K562 (cell line): ENCODE results near the gene SPTBN4. TPM values are rescaled to one million over a fixed set of nuclear protein-coding genes. Genes with fewer than 3 reads are reported as not detected.

ENCODE experiments used
- ADNP ChIP-seq: fragments of 200-800 bp; sonication (Bioruptor generic); IDR thresholded peaks from 2 replicates; pipeline ENCODE4 v1.6.1; 2016; ENCODE audit warnings: missing genetic modification characterization, missing compliant biosample characterization
- ARID2 ChIP-seq: fragments of 450-650 bp; IDR thresholded peaks from 2 replicates; pipeline ENCODE4 v1.6.1; 2017; ENCODE audit warnings: antibody characterized with exemption, mild to moderate bottlenecking
- DEAF1 ChIP-seq: fragments of 450-650 bp; formaldehyde crosslinking; IDR thresholded peaks from 2 replicates; pipeline ENCODE4 v1.4.0; 2020; ENCODE audit warnings: mild to moderate bottlenecking, moderate library complexity
- DPF2 ChIP-seq: fragments of 450-650 bp; IDR thresholded peaks from 2 replicates; pipeline ENCODE4 v1.6.1; 2016
- EHMT2 ChIP-seq: fragments of 450-650 bp; IDR thresholded peaks from 2 replicates; pipeline ENCODE4 v1.6.1; 2018; ENCODE audit warnings: antibody characterized with exemption
- ELF4 ChIP-seq: fragments of 450-650 bp; formaldehyde crosslinking; IDR thresholded peaks from 2 replicates; pipeline ENCODE4 v1.4.0; 2022; ENCODE audit warnings: missing genetic modification characterization
- GABPB2 ChIP-seq: fragments of 250-450 bp; sonication (Bioruptor Pico); conservative IDR thresholded peaks from 2 replicates; pipeline ENCODE4 v1.5.1; 2021; ENCODE audit warnings: mild to moderate bottlenecking
- HNRNPUL1 ChIP-seq: fragments of 200-400 bp; formaldehyde crosslinking; IDR thresholded peaks from 2 replicates; pipeline ENCODE4 v1.6.1; 2017; ENCODE audit warnings: low read length
- KLF13 ChIP-seq: fragments of 450-650 bp; IDR thresholded peaks from 2 replicates; pipeline ENCODE4 v1.6.1; 2016; ENCODE audit warnings: missing genetic modification characterization, low read depth, mild to moderate bottlenecking, missing compliant biosample characterization, moderate library complexity, borderline replicate concordance
- MYNN ChIP-seq, 2 experiments: sonication (generic); formaldehyde crosslinking in 1 of 2; IDR thresholded peaks; 2 replicates each; pipeline versions ENCODE4 v1.5.0 to v1.6.1; 2016 to 2020; ENCODE audit warnings: antibody characterized with exemption in 1 of 2, missing genetic modification reagents in 1 of 2
- NCOA1 ChIP-seq: fragments of 450-650 bp; IDR thresholded peaks from 2 replicates; pipeline ENCODE4 v1.6.1; 2016; ENCODE audit warnings: low read depth
- NR0B1 ChIP-seq: fragments of 450-650 bp; IDR thresholded peaks from one replicate; pipeline ENCODE4 v1.6.1; 2018; ENCODE audit warnings: mild to moderate bottlenecking, moderate library complexity; ENCODE audit not compliant: partially characterized antibody
- PHF8 ChIP-seq: fragments of 200-600 bp; sonication (generic); IDR thresholded peaks from 2 replicates; pipeline ENCODE4 v1.6.1; 2012; ENCODE audit warnings: mixed run types, mild to moderate bottlenecking, inconsistent platforms, low read length, moderate library complexity, borderline replicate concordance
- POLR2AphosphoS5 ChIP-seq: IDR thresholded peaks from 2 replicates; pipeline ENCODE4 v1.6.1; 2011; ENCODE audit warnings: mild to moderate bottlenecking, low read depth, low read length, moderate library complexity; ENCODE audit not compliant: control insufficient read depth, insufficient read depth
- PPARD ChIP-seq: fragments of 250-450 bp; sonication (Bioruptor Pico); IDR thresholded peaks from 2 replicates; pipeline ENCODE4 v1.8.0; 2022; ENCODE audit warnings: inconsistent platforms, mild to moderate bottlenecking, moderate library complexity
- SMARCE1 ChIP-seq: fragments of 450-650 bp; IDR thresholded peaks from 2 replicates; pipeline ENCODE4 v1.7.1; 2016; ENCODE audit warnings: mild to moderate bottlenecking
- SNRNP70 ChIP-seq: fragments of 200-400 bp; formaldehyde crosslinking; optimal IDR thresholded peaks from 2 replicates; pipeline ENCODE3; 2017; ENCODE audit warnings: low read depth, low read length
- TAF7 ChIP-seq: fragments of 450-650 bp; IDR thresholded peaks from 2 replicates; pipeline ENCODE4 v1.6.1; 2016; ENCODE audit warnings: missing genetic modification characterization, missing compliant biosample characterization
- TRIM24 ChIP-seq, 2 experiments: fragments of 450-650 bp; IDR thresholded peaks; 2 replicates each; pipeline ENCODE4 v1.6.1; 2016
- ZNF140 ChIP-seq: fragments of 250-450 bp; sonication (Bioruptor Pico); IDR thresholded peaks from 2 replicates; pipeline ENCODE4 v1.8.0; 2021; ENCODE audit warnings: moderate library complexity, mild to moderate bottlenecking, inconsistent platforms
- ZNF143 ChIP-seq: sonication (generic); formaldehyde crosslinking; IDR thresholded peaks from 2 replicates; pipeline ENCODE4 v1.9.0; 2022; ENCODE audit warnings: mild to moderate bottlenecking, missing genetic modification reagents
- ZNF146 ChIP-seq: IDR thresholded peaks from one replicate; pipeline ENCODE4 v1.6.1; 2018; ENCODE audit warnings: missing compliant biosample characterization; ENCODE audit not compliant: unreplicated experiment
- ZNF212 ChIP-seq: fragments of 450-650 bp; formaldehyde crosslinking; IDR thresholded peaks from 2 replicates; pipeline ENCODE4 v1.4.0; 2020; ENCODE audit warnings: mild to moderate bottlenecking
- ZNF41 ChIP-seq: fragments of 250-450 bp; sonication (Bioruptor Pico); conservative IDR thresholded peaks from 2 replicates; pipeline ENCODE4 v1.4.0; 2020; ENCODE audit warnings: mild to moderate bottlenecking
- ZNF551 ChIP-seq: fragments of 250-450 bp; sonication (Bioruptor Pico); IDR thresholded peaks from 2 replicates; pipeline ENCODE4 v1.5.0; 2021; ENCODE audit warnings: mild to moderate bottlenecking, moderate library complexity
- ZSCAN29 ChIP-seq: fragments of 450-650 bp; IDR thresholded peaks from 2 replicates; pipeline ENCODE4 v1.6.1; 2017
- polyA plus RNA-seq, 8 experiments: library from polyadenylated mRNA; depleted of rRNA in 4 of 8; stranded (reverse) in 5 of 8; unstranded in 3 of 8; fragments of >200 nt; fragmentation: Nextera tagmentation in 2 of 8; fragmentation: Illumina TruSeq in 1 of 8; extraction: Ambion mirVana in 2 of 8; extraction: Trizol in 1 of 8; gene quantifications; 2 replicates each; pipeline versions ENCODE4 v1.2.1 to v1.2.3, GENCODE V29; 2011 to 2014; ENCODE audit warnings: inconsistent platforms in 1 of 8, missing spikeins in 1 of 8
- total RNA-seq, 7 experiments: library from RNA; depleted of rRNA in 6 of 7; stranded (reverse); fragments of >200 nt in 6 of 7; fragmentation: Illumina TruSeq in 2 of 7; extraction: Trizol in 2 of 7; gene quantifications; 2 replicates each; pipeline versions ENCODE4 v1.2.1 to v1.2.3, GENCODE V29; 2011 to 2021; ENCODE audit warnings: low replicate concordance in 1 of 7
- TF ChIP-seq, protein P1 (sequence below): fragments of 250-450 bp; sonication (Bioruptor Pico); IDR thresholded peaks from 2 replicates; pipeline ENCODE4 v1.6.1; 2021; ENCODE audit warnings: mild to moderate bottlenecking
- TF ChIP-seq, protein P2 (sequence below): fragments of 250-450 bp; sonication (Bioruptor Pico); IDR thresholded peaks from 2 replicates; pipeline ENCODE4 v1.5.1; 2021; ENCODE audit warnings: mild to moderate bottlenecking

The SPTBN4 gene
- total and polyA plus RNA-seq, 9 of the 15 experiments (the other 6 are each of a cell fraction or from before 2014, with no cell fraction given): 0.01 to 1.5 (median 0.86) TPM

- TF ChIP-seq, protein P1, sequence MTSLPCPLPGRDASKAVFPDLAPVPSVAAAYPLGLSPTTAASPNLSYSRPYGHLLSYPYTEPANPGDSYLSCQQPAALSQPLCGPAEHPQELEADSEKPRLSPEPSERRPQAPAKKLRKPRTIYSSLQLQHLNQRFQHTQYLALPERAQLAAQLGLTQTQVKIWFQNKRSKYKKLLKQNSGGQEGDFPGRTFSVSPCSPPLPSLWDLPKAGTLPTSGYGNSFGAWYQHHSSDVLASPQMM: no peak
- TF ChIP-seq TRIM24 (IDR thresholded peaks at IDR 0.05) (no peak), HNRNPUL1 (no peak), ADNP (tag) (no peak), ZNF41 (CRISPR knock-in tag) (no peak), GABPB2 (CRISPR knock-in tag) (no peak), ZNF212 (CRISPR knock-in tag) (no peak), ZNF143 (CRISPR knock-in tag) (no peak), EHMT2 (0 out of 2 replicates have a peak, but pooled peaks have one; percentile 24), SMARCE1 (no peak; the same call in 1 of the 2 replicates), DEAF1 (no peak), TAF7 (no peak), NCOA1 (peak; percentile 50; the same call in 1 of the 2 replicates), ZNF146 (CRISPR knock-in tag) (no peak), ZNF551 (CRISPR knock-in tag) (no peak), PHF8 (peak; percentile 2; the same call in 1 of the 2 replicates), MYNN (IDR thresholded peaks at IDR 0.05) (no peak), MYNN (CRISPR knock-in tag; IDR thresholded peaks at IDR 0.05) (no peak), ELF4 (CRISPR knock-in tag) (0 out of 2 replicates have a peak, but pooled peaks have one; percentile 25), SNRNP70 (no peak), NR0B1 (no peak), KLF13 (tag) (no peak), ARID2 (0 out of 2 replicates have a peak, but pooled peaks have one; percentile 56), POLR2AphosphoS5 (no peak), PPARD (CRISPR knock-in tag) (no peak), ZSCAN29 (no peak), ZNF140 (CRISPR knock-in tag) (no peak), DPF2 (peak; percentile 70; the same call in 1 of the 2 replicates)
- TF ChIP-seq, protein P2, sequence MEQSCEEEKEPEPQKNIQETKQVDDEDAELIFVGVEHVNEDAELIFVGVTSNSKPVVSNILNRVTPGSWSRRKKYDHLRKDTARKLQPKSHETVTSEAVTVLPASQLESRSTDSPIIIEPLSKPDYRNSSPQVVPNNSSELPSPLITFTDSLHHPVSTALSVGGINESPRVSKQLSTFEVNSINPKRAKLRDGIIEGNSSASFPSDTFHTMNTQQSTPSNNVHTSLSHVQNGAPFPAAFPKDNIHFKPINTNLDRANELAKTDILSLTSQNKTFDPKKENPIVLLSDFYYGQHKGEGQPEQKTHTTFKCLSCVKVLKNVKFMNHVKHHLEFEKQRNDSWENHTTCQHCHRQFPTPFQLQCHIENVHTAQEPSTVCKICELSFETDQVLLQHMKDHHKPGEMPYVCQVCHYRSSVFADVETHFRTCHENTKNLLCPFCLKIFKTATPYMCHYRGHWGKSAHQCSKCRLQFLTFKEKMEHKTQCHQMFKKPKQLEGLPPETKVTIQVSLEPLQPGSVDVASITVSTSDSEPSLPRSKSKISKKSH (CRISPR knock-in tag): no peak
These were observed 21.9 kb upstream of the SPTBN4 start (continued) for GRCh38 chr19:40444825-40445312.
